Neural progenitor cell (in vitro differentiated cells): ENCODE measurements around the gene ANKK1. TPM values are rescaled to one million over a fixed set of nuclear protein-coding genes. Genes with fewer than 3 reads are reported as not detected.

Source experiments
- DNase-seq: peaks from one replicate; pipeline ENCODE4 v3.0.0-alpha.2; 2016; ENCODE audit warnings: low spot score
- H2AFZ ChIP-seq: fragments of 200-600 bp; sonication (generic); replicated peaks from 2 replicates; pipeline ENCODE4 v1.6.1; 2016; ENCODE audit warnings: antibody characterized with exemption
- H3F3A ChIP-seq: fragments of 200-600 bp; sonication (generic); 2 replicates; pipeline ENCODE4 v1.6.1; 2016; ENCODE audit warnings: antibody characterized with exemption, low read depth
- H3K27ac ChIP-seq: fragments of 200-600 bp; sonication (generic); 2 replicates; pipeline ENCODE4 v1.5.1; 2016; ENCODE audit warnings: mild to moderate bottlenecking
- H3K27me3 ChIP-seq: fragments of 200-600 bp; sonication (generic); 2 replicates; pipeline ENCODE4 v1.6.1; 2016; ENCODE audit warnings: mild to moderate bottlenecking, moderate library complexity
- H3K36me3 ChIP-seq: fragments of 200-600 bp; sonication (generic); 2 replicates; pipeline ENCODE4 v1.5.1; 2016
- H3K4me1 ChIP-seq: fragments of 200-600 bp; sonication (generic); 2 replicates; pipeline ENCODE4 v1.6.1; 2016; ENCODE audit warnings: mixed run types
- H3K4me2 ChIP-seq: fragments of 200-600 bp; sonication (generic); 2 replicates; pipeline ENCODE4 v1.6.1; 2016
- H3K4me3 ChIP-seq: fragments of 200-600 bp; sonication (generic); 2 replicates; pipeline ENCODE4 v1.5.1; 2016
- H3K79me2 ChIP-seq: fragments of 200-600 bp; sonication (generic); 2 replicates; pipeline ENCODE4 v1.6.1; 2016; ENCODE audit warnings: low read depth
- H3K9ac ChIP-seq: fragments of 200-600 bp; sonication (generic); 2 replicates; pipeline ENCODE4 v1.6.1; 2016
- H3K9me3 ChIP-seq: fragments of 200-600 bp; sonication (generic); 2 replicates; pipeline ENCODE4 v1.5.1; 2016; ENCODE audit warnings: low read depth
- H4K20me1 ChIP-seq: fragments of 200-600 bp; sonication (generic); 2 replicates; pipeline ENCODE4 v1.6.1; 2016; ENCODE audit warnings: low read depth
- H3K27ac Mint-ChIP-seq: 3 replicates; pipeline ENCODE4 v1.8.0; 2021; ENCODE audit warnings: mixed read lengths
- H3K27me3 Mint-ChIP-seq: 2 replicates; pipeline ENCODE4 v1.8.0; 2022; ENCODE audit warnings: low read depth, mild to moderate bottlenecking, inconsistent platforms, moderate library complexity, mixed read lengths; ENCODE audit not compliant: insufficient read depth
- H3K36me3 Mint-ChIP-seq: 3 replicates; pipeline ENCODE4 v1.8.0; 2021; ENCODE audit warnings: mixed read lengths
- H3K4me1 Mint-ChIP-seq: 3 replicates; pipeline ENCODE4 v1.8.0; 2021; ENCODE audit warnings: mixed read lengths
- H3K4me3 Mint-ChIP-seq: 3 replicates; pipeline ENCODE4 v1.8.0; 2021; ENCODE audit warnings: mild to moderate bottlenecking, moderate library complexity, mixed read lengths
- H3K9me3 Mint-ChIP-seq: 3 replicates; pipeline ENCODE4 v1.8.0; 2020; ENCODE audit warnings: mixed read lengths
- CTCF ChIP-seq: fragments of 200-600 bp; sonication (generic); IDR thresholded peaks from 2 replicates; pipeline ENCODE4 v1.5.1; 2017; ENCODE audit warnings: antibody characterized with exemption, mild to moderate bottlenecking
- EZH2 ChIP-seq: fragments of 200-600 bp; sonication (generic); IDR thresholded peaks from 2 replicates; pipeline ENCODE4 v1.6.1; 2017; ENCODE audit warnings: antibody characterized with exemption, mild to moderate bottlenecking, moderate library complexity
- EZH2phosphoT487 ChIP-seq: fragments of 200-600 bp; sonication (generic); IDR thresholded peaks from 2 replicates; pipeline ENCODE4 v1.6.1; 2017; ENCODE audit warnings: antibody characterized with exemption
- total RNA-seq: library from RNA; depleted of rRNA; stranded (reverse); fragments of >200 nt; gene quantifications from 2 replicates; pipeline ENCODE4 v1.2.3, GENCODE V29; 2015; ENCODE audit warnings: low replicate concordance

The ANKK1 gene
- total RNA-seq, 1 donor from 2014 or later, result not detected

- Histone ChIP-seq H3K79me2 (no peaks in the 10 kb centered on the region), H3K4me1 (no peaks in the 10 kb centered on the region), H3F3A (no peaks in the 10 kb centered on the region), H3K4me2 (no peak overlapping the region), H3K27me3 (no peaks in the 10 kb centered on the region), H4K20me1 (no peaks in the 10 kb centered on the region), H3K9me3 (no peaks in the 10 kb centered on the region), H3K4me3 (no peak overlapping the region), H3K9ac (no peak overlapping the region), H3K27ac (no peak overlapping the region), H2AFZ (no peak overlapping the region), H3K36me3 (no peaks in the 10 kb centered on the region)
- H3K36me3 Mint-ChIP-seq, result no peaks in the 10 kb centered on the region
- peaks cover 2% of the 10 kb centered on the region for H3K27me3 Mint-ChIP-seq
- H3K4me3 Mint-ChIP-seq, result no peak overlapping the region
- TF ChIP-seq EZH2phosphoT487 (no peak), CTCF (no peak), EZH2 (no peak)
- no peaks in the 10 kb centered on the region for H3K9me3 Mint-ChIP-seq
- H3K27ac Mint-ChIP-seq, result no peak overlapping the region
- DNase-seq, result no peak
- H3K4me1 Mint-ChIP-seq, result no peaks in the 10 kb centered on the region
Observed at GRCh38 chr11:113365895-113366294, 21.7 kb upstream of the ANKK1 start.

GRCh38 chr11:113369411-113369810 lies 18.2 kb upstream of the ANKK1 start:
- Mint-ChIP-seq H3K36me3 (no peaks in the 10 kb centered on the region), H3K27me3 (peaks cover 2% of the 10 kb centered on the region), H3K9me3 (no peaks in the 10 kb centered on the region), H3K4me3 (no peak overlapping the region), H3K27ac (no peak overlapping the region), H3K4me1 (no peaks in the 10 kb centered on the region)
- no peaks in the 10 kb centered on the region for H3K4me1 ChIP-seq
- DNase-seq, result no peak
- no peaks in the 10 kb centered on the region for H3K36me3 ChIP-seq
- H3K9ac ChIP-seq, result no peak overlapping the region
- H3K4me2 ChIP-seq, result no peak overlapping the region
- no peak overlapping the region for H2AFZ ChIP-seq
- no peaks in the 10 kb centered on the region for H3K79me2 ChIP-seq
- H3K4me3 ChIP-seq, result no peak overlapping the region
- TF ChIP-seq EZH2 (no peak), CTCF (no peak), EZH2phosphoT487 (no peak)
- H3K9me3 ChIP-seq, result no peaks in the 10 kb centered on the region
- no peaks in the 10 kb centered on the region for H3K27me3 ChIP-seq
- H3F3A ChIP-seq, result no peaks in the 10 kb centered on the region
- H3K27ac ChIP-seq, result no peak overlapping the region
- H4K20me1 ChIP-seq, result no peaks in the 10 kb centered on the region

- H3K9me3 Mint-ChIP-seq, result no peaks in the 10 kb centered on the region
- H3K4me1 ChIP-seq, result no peaks in the 10 kb centered on the region
- H3K4me3 Mint-ChIP-seq, result no peak overlapping the region
- no peak overlapping the region for H3K4me2 ChIP-seq
- H4K20me1 ChIP-seq, result no peaks in the 10 kb centered on the region
- no peaks in the 10 kb centered on the region for H3K36me3 ChIP-seq
- H3K79me2 ChIP-seq, result no peaks in the 10 kb centered on the region
- H3K27me3 Mint-ChIP-seq, result peaks cover 2% of the 10 kb centered on the region
- H3K9ac ChIP-seq, result no peak overlapping the region
- no peaks in the 10 kb centered on the region for H3K4me1 Mint-ChIP-seq
- H3F3A ChIP-seq, result no peaks in the 10 kb centered on the region
- no peaks in the 10 kb centered on the region for H3K27me3 ChIP-seq
- H3K36me3 Mint-ChIP-seq, result no peaks in the 10 kb centered on the region
- H2AFZ ChIP-seq, result no peak overlapping the region
- TF ChIP-seq EZH2, result no peak
- no peak for TF ChIP-seq CTCF
- TF ChIP-seq EZH2phosphoT487, result no peak
- H3K4me3 ChIP-seq, result no peak overlapping the region
- no peak overlapping the region for H3K27ac Mint-ChIP-seq
- DNase-seq, result no peak
- no peaks in the 10 kb centered on the region for H3K9me3 ChIP-seq
- no peak overlapping the region for H3K27ac ChIP-seq
Observed at GRCh38 chr11:113370634-113371033, 16.9 kb upstream of the ANKK1 start.

- no peak overlapping the region for H3K27ac Mint-ChIP-seq
- Histone ChIP-seq H3F3A (no peaks in the 10 kb centered on the region), H3K9me3 (no peaks in the 10 kb centered on the region), H2AFZ (no peak overlapping the region), H3K36me3 (no peaks in the 10 kb centered on the region), H3K4me2 (no peak overlapping the region), H3K4me3 (no peak overlapping the region), H3K4me1 (no peaks in the 10 kb centered on the region), H3K27me3 (no peaks in the 10 kb centered on the region), H4K20me1 (no peaks in the 10 kb centered on the region), H3K79me2 (no peaks in the 10 kb centered on the region), H3K9ac (no peak overlapping the region), H3K27ac (no peak overlapping the region)
- no peaks in the 10 kb centered on the region for H3K9me3 Mint-ChIP-seq
- H3K27me3 Mint-ChIP-seq, result peaks cover 2% of the 10 kb centered on the region
- no peaks in the 10 kb centered on the region for H3K4me1 Mint-ChIP-seq
- H3K4me3 Mint-ChIP-seq, result no peak overlapping the region
- peak; percentile 22 for TF ChIP-seq CTCF
- TF ChIP-seq EZH2, result no peak
- no peaks in the 10 kb centered on the region for H3K36me3 Mint-ChIP-seq
- DNase-seq, result no peak
Observed at GRCh38 chr11:113372309-113372708, 15.3 kb upstream of the ANKK1 start.
